ENCODE results near the gene LRRC14B. TPM values are rescaled to one million over a fixed set of nuclear protein-coding genes. Genes with fewer than 3 reads are reported as not detected.

LRRC14B gene
- total RNA-seq = not detected

DNA sequence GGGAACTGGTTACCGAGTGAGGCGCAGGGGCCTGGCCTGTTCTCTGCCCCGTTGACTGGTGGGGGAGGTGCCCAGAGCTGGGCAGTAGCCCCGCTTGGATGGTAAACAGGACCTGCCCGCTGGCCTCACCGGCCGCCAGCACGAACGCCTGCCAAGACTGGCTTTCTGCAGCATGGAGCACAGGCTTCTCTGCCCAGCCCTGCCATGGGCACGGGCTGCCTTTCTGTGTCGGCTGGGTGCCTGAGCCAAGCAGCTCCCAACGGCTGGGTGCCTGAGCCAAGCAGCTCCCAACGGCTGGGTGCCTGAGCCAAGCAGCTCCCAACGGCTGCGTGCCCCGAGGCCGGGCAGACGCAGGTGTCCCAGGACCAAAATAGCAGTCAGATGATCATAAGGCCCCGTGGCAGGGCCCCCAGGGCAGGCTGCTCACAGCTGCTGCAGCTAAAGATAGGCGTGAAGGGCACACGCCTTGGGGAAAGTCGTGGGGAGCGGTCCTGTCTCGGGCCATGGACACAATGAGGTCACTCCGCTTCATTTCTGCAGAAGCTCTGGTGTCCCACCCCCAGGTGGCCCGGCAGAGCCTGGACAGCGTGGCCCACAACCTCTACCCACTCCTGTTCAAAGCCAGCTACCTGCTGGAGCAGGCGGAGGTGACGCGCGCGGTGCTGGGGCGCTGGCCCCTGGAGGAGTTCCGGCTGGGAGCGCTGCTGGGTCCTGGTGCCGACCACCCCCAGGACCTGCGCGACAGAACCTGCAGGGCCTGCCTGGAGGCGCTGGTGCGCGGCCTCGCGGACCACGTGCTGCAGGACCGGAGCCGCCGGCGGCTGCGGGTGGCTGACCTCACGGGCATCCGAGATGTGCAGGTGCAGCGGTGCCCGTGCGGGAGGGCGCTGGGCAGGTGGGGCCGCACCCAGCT lies at the start of gene LRRC14B:
TSS of gene LRRC14B (plus strand) at position 460 of the 913 bp plus-strand sequence. CDS start at position 504, 44 bp downstream.
- H3K4me3 ChIP-seq = peak within 1 kb of the TSS in 1 of 2 donors; percentile 34
- WGBS, 2 donors (ENCODE audit: low coverage in 1 of 2) = no CpG with 5 or more reads among the region's 56 CpGs
- H3K27me3 ChIP-seq = peaks cover 24% of the 10 kb centered on the region
- no peaks in the 10 kb centered on the region for H3K36me3 ChIP-seq
- peak within 1 kb of the TSS in 3 of 4 donors; percentile 27 to 69 (median 39) for H3K27ac ChIP-seq
- TF ChIP-seq POLR2A (IDR thresholded peaks at IDR 0.05) = no peak
- no peak for TF ChIP-seq POLR2AphosphoS5 (IDR thresholded peaks at IDR 0.05)
- no peak for TF ChIP-seq CTCF (IDR thresholded peaks at IDR 0.05)
- no peak for TF ChIP-seq EP300 (IDR thresholded peaks at IDR 0.05)
- H3K9me3 ChIP-seq = no peaks in the 10 kb centered on the region
- H3K4me1 ChIP-seq = peaks cover 0 to 37% (median 4%) of the 10 kb centered on the region in 3 donors
- ATAC-seq = peak; percentile 55

- no peaks in the 10 kb centered on the region for H3K4me1 ChIP-seq
- peaks cover 0 to 6% (median 0%) of the 10 kb centered on the region in 3 donors for H3K9me3 ChIP-seq
- no peak overlapping the region for H3K27ac ChIP-seq
- WGBS, 2 donors (ENCODE audit: low coverage in 1 of 2) = 65 to 76% methylated on average over 2 to 4 of the region's 12 CpGs
- no peaks in the 10 kb centered on the region for H3K36me3 ChIP-seq
- no peak overlapping the region for H3K4me3 ChIP-seq
- ATAC-seq = no peak
- no peak for TF ChIP-seq POLR2AphosphoS5 (IDR thresholded peaks at IDR 0.05)
- TF ChIP-seq POLR2A (IDR thresholded peaks at IDR 0.05) = no peak
- no peak for TF ChIP-seq EP300 (IDR thresholded peaks at IDR 0.05)
- TF ChIP-seq CTCF (IDR thresholded peaks at IDR 0.05) = no peak
- peaks cover 30% of the 10 kb centered on the region for H3K27me3 ChIP-seq
Observed at GRCh38 chr5:141761-142160, 49.5 kb upstream of the LRRC14B start.

GRCh38 chr5:142246-142810 lies 49.0 kb upstream of the LRRC14B start:
- WGBS, 2 donors (ENCODE audit: low coverage in 1 of 2) = 86 to 89% methylated on average over 4 to 15 of the region's 18 CpGs

DNA sequence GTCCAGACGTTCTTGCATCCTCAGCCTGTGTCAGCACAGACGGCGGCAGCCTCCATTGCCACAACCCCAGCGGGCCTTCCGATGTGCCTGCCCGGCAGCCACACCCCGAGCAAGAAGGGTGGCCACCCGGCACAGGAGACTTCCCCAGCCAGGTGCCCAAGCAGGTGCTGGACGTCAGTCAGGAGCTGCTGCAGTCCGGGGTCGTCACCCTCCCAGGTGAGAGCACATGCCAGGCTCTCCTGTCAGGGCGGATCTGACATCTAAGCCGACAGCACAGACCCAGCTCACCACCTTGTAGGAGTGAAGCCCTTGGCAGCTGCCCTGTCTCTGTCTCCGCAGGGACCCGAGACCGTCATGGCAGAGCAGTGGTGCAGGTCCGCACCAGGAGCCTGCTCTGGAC lies 48.3 kb upstream of the LRRC14B start:
- WGBS, 2 donors (ENCODE audit: low coverage in 1 of 2) = 100% methylated on average over 1 of the region's 17 CpGs; no CpG with 5 or more reads in 1 of the 2 donors
- TF ChIP-seq POLR2AphosphoS5 (IDR thresholded peaks at IDR 0.05) (no peak), EP300 (IDR thresholded peaks at IDR 0.05) (no peak), POLR2A (IDR thresholded peaks at IDR 0.05) (no peak), CTCF (IDR thresholded peaks at IDR 0.05) (no peak)
- no peaks in the 10 kb centered on the region for H3K4me1 ChIP-seq
- H3K27ac ChIP-seq = no peak overlapping the region
- H3K36me3 ChIP-seq = no peaks in the 10 kb centered on the region
- H3K9me3 ChIP-seq = peaks cover 0 to 19% (median 0%) of the 10 kb centered on the region in 3 donors
- H3K4me3 ChIP-seq = no peak overlapping the region
- ATAC-seq = no peak
- H3K27me3 ChIP-seq = peaks cover 33% of the 10 kb centered on the region

More at GRCh38 chr5:142246-142810, 49.0 kb upstream of the LRRC14B start:
- Histone ChIP-seq H3K9me3 (peaks cover 0 to 12% (median 0%) of the 10 kb centered on the region in 3 donors), H3K36me3 (no peaks in the 10 kb centered on the region), H3K4me3 (no peak overlapping the region), H3K27me3 (peaks cover 33% of the 10 kb centered on the region), H3K4me1 (no peaks in the 10 kb centered on the region), H3K27ac (no peak overlapping the region)
- no peak for TF ChIP-seq POLR2A (IDR thresholded peaks at IDR 0.05)
- no peak for ATAC-seq

DNA sequence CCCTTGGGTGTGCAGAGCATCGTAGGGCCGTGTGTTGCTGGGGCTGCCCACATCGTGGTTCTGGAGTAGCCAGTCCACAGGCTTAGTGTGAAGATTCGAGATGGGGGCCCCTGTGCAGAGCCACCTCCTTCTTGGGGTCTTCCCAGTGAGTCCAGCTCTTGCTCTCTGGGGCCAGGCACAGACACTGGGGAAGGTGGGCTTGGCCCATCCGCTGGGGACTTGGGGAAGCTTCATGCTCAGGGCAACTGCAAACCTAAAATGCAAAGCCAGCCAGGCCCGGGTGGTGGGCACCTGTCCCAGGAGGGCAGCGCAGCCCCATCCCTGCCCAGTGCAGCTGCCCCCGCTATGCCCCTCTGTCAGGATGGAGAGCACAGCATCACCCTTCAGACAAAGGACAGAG lies 46.4 kb upstream of the LRRC14B start:
- no peak overlapping the region for H3K27ac ChIP-seq
- H3K4me3 ChIP-seq = no peak overlapping the region
- H3K9me3 ChIP-seq = peaks cover 0 to 31% (median 0%) of the 10 kb centered on the region in 3 donors
- H3K27me3 ChIP-seq = peaks cover 25% of the 10 kb centered on the region
- 100% methylated on average over 1 of the region's 8 CpGs; no CpG with 5 or more reads in 1 of the 2 donors for WGBS, 2 donors (ENCODE audit: low coverage in 1 of 2)
- no peak for TF ChIP-seq POLR2AphosphoS5 (IDR thresholded peaks at IDR 0.05)
- TF ChIP-seq CTCF (IDR thresholded peaks at IDR 0.05) = no peak
- TF ChIP-seq POLR2A (IDR thresholded peaks at IDR 0.05) = no peak
- TF ChIP-seq EP300 (IDR thresholded peaks at IDR 0.05) = no peak
- no peaks in the 10 kb centered on the region for H3K36me3 ChIP-seq
- no peak for ATAC-seq
- H3K4me1 ChIP-seq = no peaks in the 10 kb centered on the region

Measured in gastroesophageal sphincter (tissue), 4 donors.